Stimulated activated CD4-positive, alpha-beta T cell treated with anti-CD3 and anti-CD28 coated beads, Interleukin-1b, Interleukin-23, amount 100 ng/mL, for 48 hours (primary cell): ENCODE data around the gene SYNGR4.
"Not testable (repeated sequence)": the region's sequence is repeated elsewhere in the genome, so short reads cannot be mapped to it uniquely, and the experiment has no call there.

ENCODE experiments used
- DNase-seq: peaks from one replicate; pipeline ENCODE4 v3.0.0-alpha.2; 2020

The SYNGR4 gene, protein sequence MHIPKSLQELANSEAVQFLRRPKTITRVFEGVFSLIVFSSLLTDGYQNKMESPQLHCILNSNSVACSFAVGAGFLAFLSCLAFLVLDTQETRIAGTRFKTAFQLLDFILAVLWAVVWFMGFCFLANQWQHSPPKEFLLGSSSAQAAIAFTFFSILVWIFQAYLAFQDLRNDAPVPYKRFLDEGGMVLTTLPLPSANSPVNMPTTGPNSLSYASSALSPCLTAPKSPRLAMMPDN

DNA sequence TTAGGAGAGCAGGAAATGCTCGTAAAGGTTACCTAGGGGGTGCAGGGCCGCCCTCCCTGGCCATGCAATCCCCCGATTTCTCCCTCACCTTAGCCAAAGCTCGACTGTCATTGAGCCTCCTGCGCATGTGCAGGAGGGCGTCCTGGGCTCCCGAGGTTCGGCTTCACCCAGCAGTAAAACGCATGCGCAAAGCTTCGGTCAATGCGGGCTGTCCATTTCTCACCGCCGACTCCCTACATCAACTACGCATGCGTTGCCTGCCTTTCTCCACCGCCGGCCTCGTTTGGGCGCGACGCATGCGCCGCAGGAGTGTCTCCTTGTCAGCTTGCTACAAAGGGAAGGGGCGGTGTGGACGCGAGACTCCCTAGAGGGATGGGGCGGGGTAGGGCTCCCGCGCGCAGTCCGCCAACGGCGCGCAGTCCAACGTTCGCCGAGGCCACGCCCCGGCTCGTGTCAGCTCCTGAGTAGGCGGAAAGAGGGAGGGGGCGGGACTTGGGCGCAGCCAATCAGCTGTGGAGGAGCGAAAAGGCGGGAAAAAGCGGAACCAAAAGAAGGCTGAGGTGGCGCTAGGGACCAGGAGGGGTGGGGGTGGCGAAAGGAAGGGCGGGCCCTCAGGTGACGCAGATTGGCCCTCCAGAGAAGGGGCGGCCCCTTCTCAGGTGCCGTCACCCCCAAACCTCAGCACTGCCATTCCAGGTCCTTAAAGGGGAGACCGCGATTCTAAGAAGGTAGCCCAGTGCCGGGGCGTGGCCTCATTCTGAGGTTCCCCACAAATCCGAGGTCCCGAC lies at the start of gene SYNGR4, which contains the start of gene TMEM143:
SYNGR4 (plus strand) TSS at position 558 of the 788 bp plus-strand sequence. CDS start 1,476 bp downstream, outside the sequence.
TMEM143 (minus strand) TSS at position 131 of the 788 bp plus-strand sequence; CDS start at position 111, 20 bp downstream.
- peak; percentile 99 for DNase-seq

DNA sequence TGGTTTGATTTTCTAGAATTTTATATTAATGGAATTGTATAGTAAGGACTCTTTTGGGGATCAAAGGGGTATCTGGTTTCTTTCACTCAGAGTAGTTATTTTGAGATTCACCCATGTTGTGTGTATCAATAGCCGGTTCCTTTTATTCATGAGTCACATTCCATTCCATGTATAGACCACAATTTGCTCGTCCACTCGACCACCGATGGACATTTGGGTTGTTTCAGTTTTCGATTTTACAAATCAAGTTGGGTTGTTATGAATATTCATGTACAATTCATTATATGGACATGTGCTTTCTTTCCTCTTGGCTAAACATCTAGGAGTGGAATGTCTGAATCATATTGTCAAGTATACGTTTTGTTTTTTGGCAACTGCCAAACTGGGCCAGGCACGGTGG lies 48.5 kb upstream of the SYNGR4 start:
- DNase-seq: no peak

DNA sequence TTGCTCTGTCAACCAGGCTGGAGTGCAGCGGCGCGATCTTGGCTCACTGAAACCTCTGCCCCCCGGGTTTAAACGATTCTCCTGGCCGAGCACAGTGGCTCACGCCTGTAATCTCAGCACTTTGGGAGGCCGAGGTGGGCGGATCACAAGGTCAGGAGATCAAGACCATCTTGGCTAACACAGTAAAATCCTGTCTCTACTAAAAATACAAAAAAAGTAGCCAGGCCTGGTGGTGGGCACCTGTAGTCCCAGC lies 46.5 kb upstream of the SYNGR4 start:
- DNase-seq: not testable (repeated sequence)

DNA sequence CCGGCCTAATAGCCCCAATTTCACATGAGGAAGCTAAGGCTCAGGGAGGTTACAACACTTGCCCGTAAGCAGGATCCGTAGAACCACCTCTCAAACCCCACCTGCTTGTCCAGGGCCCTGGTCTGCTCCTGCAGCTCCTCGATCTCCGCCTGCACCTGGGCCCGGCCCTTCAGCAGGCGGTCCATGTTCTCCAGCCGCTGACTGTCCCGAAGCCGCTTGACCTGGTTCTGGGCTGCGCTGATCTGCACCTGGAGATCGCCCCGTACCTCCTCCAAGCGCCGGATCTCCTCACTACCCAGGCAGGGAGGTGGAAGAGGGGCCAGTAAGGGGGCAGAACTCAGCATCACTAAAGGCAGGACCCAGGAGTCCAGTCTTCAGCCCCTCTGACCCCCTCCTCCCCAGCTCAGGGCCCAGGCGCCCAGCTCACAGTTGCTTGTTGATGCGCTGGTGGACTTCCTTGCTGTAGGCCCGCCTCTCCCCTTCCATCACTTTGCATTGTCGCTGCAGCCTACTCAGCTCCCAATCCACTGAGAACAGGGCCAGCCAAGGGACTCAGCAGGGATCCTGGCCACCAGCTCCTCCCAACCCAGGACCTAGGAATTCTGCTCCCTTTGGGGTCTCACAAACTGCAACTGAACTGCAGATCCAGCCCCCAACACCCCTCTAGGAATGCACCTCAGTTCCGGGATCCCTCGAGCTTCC lies 45.7 kb upstream of the SYNGR4 start:
- DNase-seq: no peak

DNA sequence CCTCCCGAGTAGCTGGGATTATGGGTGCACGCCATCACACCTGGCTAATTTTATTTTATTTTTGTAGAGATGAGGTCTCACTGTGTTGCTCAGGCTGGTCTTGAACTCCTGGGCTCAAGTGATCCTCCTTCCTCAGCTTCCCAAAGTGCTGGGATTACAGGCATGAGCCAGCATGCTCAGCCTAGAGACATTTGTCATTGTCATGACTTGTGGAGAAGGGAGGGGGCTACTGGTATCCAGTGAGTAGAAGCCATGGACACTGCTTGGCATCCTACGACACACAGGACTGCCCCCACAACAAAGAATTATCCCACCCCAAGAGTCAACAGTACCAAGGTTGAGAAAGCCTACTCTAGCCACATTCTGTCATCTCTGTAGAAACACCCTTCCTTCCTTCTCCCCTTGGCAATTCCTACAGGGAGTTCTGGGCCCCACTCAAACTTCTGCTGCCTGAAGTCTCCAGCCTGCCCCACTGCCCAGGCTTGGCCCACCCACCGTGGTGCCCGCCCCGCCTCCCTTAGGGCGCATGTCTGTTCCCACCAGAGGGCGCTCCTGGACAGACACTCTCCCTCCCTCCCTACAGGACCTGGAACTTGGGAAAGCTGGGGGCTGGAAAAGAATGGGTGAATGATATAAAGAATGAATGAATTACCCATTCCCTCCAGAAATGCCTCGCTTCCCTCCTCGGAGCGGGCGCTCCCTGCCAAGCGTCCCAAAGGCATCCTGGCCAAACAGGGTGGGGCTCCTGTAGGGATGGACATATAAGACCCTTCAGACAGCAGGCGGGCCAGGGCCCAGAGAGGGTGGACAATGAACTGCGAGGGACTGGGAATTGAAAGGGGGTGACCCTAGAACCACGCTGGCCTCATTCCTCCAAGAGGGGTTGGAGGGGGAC lies 44.3 kb upstream of the SYNGR4 start:
- DNase-seq: peak; percentile 65

DNA sequence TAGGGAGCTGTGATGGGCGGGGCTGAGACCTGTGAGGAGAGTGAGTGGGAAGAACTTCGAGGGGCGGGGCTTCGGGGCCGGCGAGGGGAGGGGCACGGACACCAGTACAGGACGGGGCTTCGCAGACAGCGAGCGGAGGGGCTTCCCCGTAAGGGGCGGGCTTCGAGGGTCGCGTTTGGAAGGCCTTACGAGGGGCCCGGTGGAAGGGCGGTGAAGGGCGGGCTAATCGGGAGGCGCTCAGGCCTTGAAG lies 42.9 kb upstream of the SYNGR4 start:
- DNase-seq: peak; percentile 98

DNA sequence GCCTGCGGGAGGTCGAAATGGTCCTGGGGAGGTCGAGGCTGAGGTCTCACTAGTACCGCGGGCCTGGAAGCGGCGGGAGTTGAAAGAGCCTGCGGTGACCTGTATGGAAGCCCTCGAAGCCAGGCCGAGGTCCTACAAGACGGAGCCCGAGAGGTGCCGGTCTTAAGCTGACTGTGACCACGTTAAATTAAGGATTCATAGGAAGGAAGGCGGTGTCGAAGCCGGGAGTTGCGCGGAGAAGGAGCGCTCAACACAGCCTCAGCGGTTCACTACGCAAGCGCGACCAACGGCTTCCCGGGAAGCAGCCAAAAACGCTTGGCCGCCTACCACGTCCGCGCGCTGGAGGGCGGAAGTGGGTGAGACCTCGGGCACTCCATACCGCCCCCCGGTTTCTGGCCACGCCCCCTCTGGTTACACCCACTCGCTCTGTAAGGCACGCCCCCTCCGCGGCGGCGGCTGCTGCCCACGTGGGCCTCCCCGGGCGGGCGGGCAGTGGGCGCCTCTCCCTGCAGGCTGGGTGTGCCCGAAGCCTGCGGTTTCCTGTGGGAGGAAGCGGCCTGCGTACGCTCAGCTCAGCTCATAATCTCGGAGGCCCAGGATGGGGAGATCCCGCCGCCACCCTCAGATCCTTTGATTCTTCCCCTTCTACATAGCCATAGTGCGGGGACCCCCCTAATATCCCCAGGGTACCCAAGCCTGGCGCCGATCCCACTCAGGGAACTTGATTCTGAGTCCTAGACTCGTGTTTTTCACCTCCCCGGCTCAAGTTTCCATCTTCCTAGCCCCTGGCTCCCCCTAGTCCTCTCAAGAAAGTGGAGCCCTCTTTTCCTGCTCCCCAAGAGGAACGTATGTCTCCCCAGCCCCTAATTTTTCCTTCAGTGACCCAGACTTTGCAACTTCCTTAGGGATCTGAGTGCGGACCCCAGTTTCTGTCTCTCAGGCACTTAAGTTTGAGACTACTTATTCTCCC lies 42.3 kb upstream of the SYNGR4 start:
- peak; percentile 98 for DNase-seq

DNA sequence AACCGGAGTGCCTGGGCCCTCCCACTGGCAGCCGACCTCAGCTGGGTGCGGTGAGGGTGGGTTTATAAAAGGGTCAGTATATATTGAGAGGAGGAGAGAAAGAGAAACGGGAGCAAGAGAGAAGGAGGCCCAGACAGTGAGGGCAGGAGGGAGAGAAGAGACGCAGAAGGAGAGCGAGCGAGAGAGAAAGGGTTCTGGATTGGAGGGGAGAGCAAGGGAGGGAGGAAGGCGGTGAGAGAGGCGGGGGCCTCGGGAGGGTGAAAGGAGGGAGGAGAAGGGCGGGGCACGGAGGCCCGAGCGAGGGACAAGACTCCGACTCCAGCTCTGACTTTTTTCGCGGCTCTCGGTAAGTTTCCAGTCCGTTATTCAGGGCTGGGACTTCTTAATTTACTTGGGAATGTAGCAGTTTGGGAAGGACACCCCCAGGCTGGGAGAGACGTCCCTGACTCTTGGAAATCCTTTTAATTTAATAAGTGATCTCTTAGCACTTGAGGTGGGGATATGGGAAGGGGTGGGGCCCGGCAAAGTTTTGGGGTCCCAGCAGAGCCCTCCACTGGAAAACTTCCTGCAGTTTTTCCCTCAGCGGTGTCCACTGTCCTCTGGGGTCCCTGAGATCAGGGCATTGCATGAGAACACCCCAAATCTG lies 38.8 kb upstream of the SYNGR4 start, which contains the start of gene EMP3:
EMP3 (plus strand) TSS at position 288 of the 646 bp plus-strand sequence. CDS start 1,293 bp downstream, outside the sequence.
- peak; percentile 87 for DNase-seq

DNA sequence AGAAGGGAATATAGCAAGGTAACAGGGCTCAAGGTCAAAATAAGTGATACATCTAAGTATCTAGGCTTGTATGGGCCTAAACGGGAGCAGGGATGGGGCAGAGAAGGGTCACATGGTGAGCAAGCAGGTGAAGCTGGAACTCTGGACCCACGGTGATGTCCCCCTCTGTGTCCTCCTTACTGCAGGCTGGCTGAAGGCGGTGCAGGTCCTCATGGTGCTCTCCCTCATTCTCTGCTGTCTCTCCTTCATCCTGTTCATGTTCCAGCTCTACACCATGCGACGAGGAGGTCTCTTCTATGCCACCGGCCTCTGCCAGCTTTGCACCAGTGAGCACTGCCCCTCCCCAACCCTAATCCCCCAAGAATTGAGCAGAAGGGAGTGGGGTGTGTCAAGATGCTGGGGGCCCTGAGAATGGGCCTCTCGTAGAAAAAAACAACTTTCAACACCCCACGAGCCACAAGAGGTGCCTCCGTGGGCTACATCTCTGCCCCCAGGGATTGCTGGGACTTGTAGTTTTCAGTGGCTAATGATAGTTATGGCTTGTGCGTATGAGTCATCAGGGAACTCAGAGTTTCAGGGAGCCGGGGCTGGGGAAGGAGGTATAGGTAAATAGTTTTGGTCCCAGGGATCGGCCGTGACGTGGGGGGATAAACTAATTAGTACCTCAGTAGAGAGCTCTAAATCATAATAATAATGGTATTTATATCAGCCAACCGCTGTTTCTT lies 34.8 kb upstream of the SYNGR4 start:
- DNase-seq: peak; percentile 41

DNA sequence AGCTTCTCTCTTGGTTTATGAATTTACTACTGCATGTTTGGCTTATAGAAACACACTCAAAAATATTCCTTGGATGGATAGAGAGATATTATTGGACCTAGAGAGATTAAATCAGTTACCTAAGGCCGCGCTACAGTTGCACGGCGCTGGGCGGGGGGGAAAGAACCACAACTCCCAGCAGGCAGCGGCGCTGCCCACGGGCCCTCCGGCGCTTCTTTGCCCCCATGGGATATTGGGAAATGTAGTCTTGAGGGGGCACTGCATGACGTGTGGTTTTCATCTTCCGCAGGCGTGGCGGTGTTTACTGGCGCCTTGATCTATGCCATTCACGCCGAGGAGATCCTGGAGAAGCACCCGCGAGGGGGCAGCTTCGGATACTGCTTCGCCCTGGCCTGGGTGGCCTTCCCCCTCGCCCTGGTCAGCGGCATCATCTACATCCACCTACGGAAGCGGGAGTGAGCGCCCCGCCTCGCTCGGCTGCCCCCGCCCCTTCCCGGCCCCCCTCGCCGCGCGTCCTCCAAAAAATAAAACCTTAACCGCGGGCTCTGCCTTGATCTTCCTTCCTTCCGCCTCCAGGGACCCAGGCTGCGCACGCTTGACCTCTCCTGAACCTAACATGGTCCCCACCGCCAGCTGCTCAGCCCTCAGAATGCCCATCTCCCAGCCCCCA lies 34.0 kb upstream of the SYNGR4 start:
- DNase-seq: peak; percentile 84

DNA sequence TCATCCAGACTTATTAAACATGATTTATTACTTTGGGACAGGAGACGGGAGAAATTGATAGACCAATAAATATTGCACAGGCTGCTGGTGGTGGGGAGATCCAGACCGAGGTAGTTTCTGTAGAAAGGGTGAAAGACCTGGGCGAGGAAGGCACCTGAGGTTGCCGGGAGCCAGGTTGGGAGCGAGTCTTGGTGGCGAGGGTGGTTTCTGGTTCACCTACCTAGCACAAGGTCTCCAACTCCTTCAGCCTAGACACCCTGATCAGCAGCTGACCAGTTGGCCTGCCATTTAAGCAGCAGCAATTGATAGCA lies 31.9 kb upstream of the SYNGR4 start:
- DNase-seq: no peak

DNA sequence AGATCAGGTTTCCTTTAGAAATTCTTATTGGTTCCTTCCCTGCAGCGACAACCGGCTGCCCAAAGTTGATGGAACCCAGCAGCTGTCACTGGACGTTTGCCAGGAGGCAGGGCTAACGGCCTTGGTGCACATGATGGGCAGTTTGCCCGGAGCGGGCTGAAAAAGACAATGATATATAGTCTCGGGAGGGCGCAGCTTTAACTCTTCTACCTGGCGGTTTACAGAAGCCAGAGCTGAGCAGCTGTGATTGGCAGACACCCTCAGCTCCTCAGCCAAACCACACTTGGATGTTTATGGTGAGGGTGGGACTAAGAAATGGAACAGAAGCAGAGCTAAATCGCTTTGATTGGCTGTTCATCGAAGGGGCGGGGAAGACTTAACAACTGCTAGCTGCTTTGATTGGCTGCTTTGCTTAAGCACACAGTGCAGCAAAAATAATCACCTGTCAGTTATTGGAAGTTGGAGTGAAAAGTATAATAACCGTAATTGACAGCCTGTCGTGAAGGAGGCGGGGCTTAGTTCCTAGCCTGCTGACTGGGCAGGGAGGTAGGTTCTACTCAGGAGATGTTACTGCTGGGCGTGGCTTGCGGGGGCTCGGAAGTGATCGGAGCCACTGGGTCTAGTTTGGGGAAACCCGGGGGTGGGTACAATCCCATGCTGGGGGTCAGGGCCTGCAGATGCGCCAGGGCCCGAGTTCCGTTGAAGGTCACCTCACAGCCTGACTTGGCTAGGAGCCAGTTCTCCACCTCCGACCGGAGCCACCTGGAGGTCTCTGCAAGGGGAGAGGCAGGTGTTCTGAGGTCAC lies 31.3 kb upstream of the SYNGR4 start:
- peak; percentile 95 for DNase-seq

DNA sequence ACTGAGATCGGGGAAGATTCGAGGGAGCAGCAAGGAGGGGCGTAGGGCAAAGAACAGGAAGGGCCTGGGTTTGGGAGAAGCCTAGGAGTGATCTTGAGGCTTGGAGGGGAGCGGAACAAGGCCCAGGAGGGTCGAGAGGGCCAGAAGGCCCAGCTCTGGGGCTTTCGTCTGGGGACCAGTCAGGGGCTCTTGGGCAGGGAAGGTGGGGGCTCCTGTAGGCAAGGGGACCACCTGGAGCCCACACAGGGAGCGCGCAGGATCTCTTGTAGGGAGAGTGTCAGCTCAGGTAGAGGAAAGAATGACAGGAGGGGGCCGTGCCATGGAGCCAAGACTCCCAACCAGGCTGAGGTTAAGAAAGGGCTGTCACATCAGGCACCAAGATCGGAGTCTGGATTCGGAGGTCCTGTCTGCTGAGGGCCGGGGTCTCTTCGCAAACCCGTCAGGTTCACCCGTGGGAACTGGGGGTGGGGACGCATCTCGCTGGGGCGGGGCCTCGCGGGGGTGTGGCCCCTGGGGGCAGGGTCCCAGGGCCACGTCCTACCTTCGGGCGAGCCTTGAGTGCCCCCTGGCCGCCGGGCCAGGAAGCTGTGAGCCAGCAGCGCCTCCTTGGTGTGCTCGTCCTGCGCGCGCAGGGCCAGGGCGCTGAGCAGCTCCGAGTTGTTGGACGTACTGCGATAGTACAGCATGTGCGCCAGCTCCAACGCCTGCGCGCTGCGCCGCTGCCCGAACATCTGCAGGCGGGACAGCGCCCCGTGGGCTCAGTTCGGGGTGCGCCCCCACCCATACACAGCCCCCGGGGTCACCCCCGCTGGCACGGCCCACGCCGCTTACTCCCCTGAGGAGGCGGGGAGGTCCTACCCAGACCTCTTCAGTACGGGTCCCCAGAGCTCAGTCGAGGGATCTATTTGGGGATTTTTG lies 30.4 kb upstream of the SYNGR4 start:
- DNase-seq: peak; percentile 94

DNA sequence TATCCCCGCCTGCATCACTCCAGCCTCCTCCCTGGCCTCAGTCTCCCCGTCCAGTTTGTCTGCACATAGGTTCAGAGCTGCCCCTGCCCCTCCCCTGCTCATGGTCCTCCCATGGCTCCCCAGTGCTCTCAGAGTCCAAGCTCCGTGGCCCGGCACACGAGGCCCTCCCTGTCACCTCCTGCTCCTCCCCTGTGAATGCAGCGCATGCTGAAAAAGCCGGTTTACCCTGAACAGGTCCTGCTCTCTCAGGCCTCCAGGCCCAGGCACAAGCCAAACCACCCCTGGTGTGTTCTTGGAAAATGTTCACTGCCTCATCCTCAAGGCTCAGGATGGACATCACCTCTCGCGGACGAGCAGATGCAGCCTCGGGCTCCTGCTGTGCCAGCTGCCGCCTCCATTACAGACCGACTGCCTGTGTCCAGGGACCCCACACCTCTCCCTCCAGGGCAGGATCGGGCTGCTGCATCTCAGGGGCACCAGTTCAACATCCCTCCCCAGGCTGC lies 25.9 kb upstream of the SYNGR4 start:
- DNase-seq: no peak

DNA sequence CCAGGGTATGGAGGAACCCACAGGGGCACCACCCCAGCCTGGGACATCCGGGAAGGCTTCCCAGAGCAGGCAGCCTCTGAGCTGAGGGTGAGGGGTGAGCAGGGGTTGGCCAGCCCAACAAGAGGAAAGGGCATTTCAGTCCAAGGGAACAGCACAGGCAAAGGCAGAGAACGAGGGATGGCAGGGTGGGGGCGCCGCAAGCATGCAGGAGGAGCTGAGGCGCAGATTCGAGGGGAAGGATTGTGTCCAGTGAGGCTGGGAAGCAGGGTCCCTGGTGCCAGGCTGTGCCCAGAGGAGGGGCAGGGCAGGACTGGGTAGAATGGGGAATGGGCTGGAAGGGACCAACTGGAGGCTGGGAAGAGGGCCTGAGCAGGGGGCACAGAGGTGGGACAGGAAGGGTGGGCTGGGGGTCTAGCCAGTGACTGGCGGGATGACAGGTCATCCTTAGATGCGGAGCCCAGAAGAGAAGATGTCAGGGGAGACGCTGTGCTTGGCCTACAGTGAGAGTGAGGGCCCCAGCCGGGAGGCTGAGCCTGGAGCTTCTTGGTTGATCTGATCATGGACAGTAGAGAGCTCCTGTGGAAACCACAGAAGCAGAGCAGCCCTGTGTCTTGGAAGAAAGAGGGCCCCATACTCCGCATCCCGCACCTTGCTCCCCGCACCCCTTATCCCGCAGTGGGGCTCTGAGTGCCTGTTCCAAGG lies 25.2 kb upstream of the SYNGR4 start:
- no peak for DNase-seq

DNA sequence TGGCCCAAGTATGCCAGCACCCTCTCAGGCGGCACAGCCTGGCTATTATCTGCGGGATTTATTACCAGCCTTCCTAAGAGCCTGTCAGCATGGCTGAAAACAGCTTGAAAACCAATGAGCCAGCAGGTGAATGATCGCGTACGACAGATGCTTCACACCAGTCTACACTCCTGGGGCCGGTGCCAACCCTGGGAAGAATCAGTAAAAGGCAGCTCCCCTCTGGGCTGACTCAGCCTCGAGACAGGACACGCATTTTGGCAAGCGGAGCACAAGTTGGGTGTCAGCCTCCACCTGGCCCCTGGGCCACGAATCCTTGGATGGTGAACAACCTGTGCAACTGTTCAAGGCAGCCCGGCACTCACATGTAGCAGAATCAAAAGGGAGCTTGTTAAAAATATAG lies 23.2 kb upstream of the SYNGR4 start:
- DNase-seq: no peak
